Endodermal cell (in vitro differentiated cells): ENCODE measurements around the gene TOP2B. TPM values are rescaled to one million over a fixed set of nuclear protein-coding genes. Genes with fewer than 3 reads are reported as not detected.

Experiments
- DNase-seq: peaks from one replicate; pipeline ENCODE4 v3.0.0-alpha.2; 2017
- H3K27ac ChIP-seq: 2 replicates; pipeline ENCODE4 v1.5.1; 2013; ENCODE audit warnings: mild to moderate bottlenecking, low read depth, low read length, moderate library complexity
- H3K27me3 ChIP-seq: 2 replicates; pipeline ENCODE4 v1.6.1; 2013; ENCODE audit warnings: mild to moderate bottlenecking, low read length, moderate library complexity; ENCODE audit not compliant: insufficient read depth, control insufficient read depth, poor library complexity, severe bottlenecking
- H3K36me3 ChIP-seq: 2 replicates; pipeline ENCODE4 v1.7.0; 2013; ENCODE audit warnings: mild to moderate bottlenecking, low read length, moderate library complexity; ENCODE audit not compliant: control insufficient read depth, insufficient read depth
- H3K4me1 ChIP-seq: one replicate; pipeline ENCODE4 v1.7.0; 2013; ENCODE audit warnings: low read length; ENCODE audit not compliant: control insufficient read depth, insufficient read depth
- H3K4me3 ChIP-seq: 2 replicates; pipeline ENCODE4 v1.5.1; 2013; ENCODE audit warnings: mild to moderate bottlenecking, low read length, moderate library complexity
- H3K9ac ChIP-seq: 2 replicates; pipeline ENCODE4 v1.6.1; 2013; ENCODE audit warnings: mild to moderate bottlenecking, low read length, moderate library complexity; ENCODE audit not compliant: poor library complexity, severe bottlenecking; ENCODE audit errors: extremely low read depth
- H3K9me3 ChIP-seq: 2 replicates; pipeline ENCODE4 v1.6.1; 2013; ENCODE audit warnings: mild to moderate bottlenecking, low read length, moderate library complexity; ENCODE audit not compliant: control insufficient read depth
- H3K27ac Mint-ChIP-seq: 2 replicates; pipeline ENCODE4 v1.8.0; 2020; ENCODE audit warnings: mixed read lengths
- H3K27me3 Mint-ChIP-seq: 2 replicates; pipeline ENCODE4 v1.8.0; 2021; ENCODE audit warnings: mild to moderate bottlenecking, mixed read lengths; ENCODE audit not compliant: insufficient read depth
- H3K36me3 Mint-ChIP-seq: 2 replicates; pipeline ENCODE4 v1.8.0; 2020; ENCODE audit warnings: low read depth, mixed read lengths
- H3K4me1 Mint-ChIP-seq: 2 replicates; pipeline ENCODE4 v1.8.0; 2020; ENCODE audit warnings: mixed read lengths
- H3K4me3 Mint-ChIP-seq: 2 replicates; pipeline ENCODE4 v1.8.0; 2020; ENCODE audit warnings: mild to moderate bottlenecking, moderate library complexity, mixed read lengths
- H3K9me3 Mint-ChIP-seq: 2 replicates; pipeline ENCODE4 v1.8.0; 2020; ENCODE audit warnings: mild to moderate bottlenecking, mixed read lengths
- WGBS, 2 experiments: methylation state at CpG; one replicate each; pipeline versions ENCODE4 v1.1.5 to v1.1.7; 2013; ENCODE audit warnings: missing lambda C conversion rate in 2 of 2, mixed read lengths in 1 of 2; ENCODE audit not compliant: insufficient coverage in 1 of 2, insufficient read length in 1 of 2; 5-methylcytosine and 5-hydroxymethylcytosine counted together
- total RNA-seq, 2 donors: library from RNA; stranded (reverse); fragmentation: NEBNext Ultra II Directional in 1 of 2; extraction: Animal tissue kit (Norgen Biotek cat#: 25700) in 1 of 2; gene quantifications; 2 replicates in 1 of 2; 3 replicates in 1 of 2; pipeline ENCODE4 v1.2.1, GENCODE V29; 2021
- TF ChIP-seq, protein P1 (sequence below): fragments of 200-600 bp; sonication (generic); conservative IDR thresholded peaks from 2 replicates; pipeline ENCODE4 v1.5.0; 2021; ENCODE audit warnings: antibody characterized with exemption, mild to moderate bottlenecking

TOP2B gene
- total RNA-seq, 2 donors from 2014 or later: 182 to 209 TPM

DNA sequence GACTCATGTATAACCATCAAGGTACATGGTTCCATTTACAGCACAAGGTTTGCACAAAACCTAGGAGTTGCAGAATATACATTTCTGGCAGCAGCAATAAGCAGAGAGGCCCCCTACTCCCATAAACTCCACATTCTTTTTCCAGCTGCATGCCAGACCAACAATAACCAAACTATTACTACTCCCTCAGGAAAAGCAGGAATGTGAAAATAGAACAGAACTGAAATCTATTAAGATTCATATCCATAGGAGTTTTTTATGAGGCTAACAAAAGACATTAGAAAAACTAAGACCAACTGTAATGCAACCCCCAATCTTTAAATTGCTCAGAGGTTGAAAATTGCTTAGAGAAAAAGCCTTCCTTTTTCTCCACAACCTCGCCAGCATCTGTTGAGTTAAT, 27.6 kb upstream of the TOP2B start:
- H3K36me3 Mint-ChIP-seq: no peaks in the 10 kb centered on the region
- H3K4me3 Mint-ChIP-seq: no peak overlapping the region
- 75 to 100% methylated on average over 1 of the region's 1 CpG for WGBS, 2 experiments
- peaks cover 4% of the 10 kb centered on the region for H3K4me1 Mint-ChIP-seq
- H3K9me3 Mint-ChIP-seq: no peaks in the 10 kb centered on the region
- Histone ChIP-seq H3K27me3 (no peaks in the 10 kb centered on the region), H3K9me3 (no peaks in the 10 kb centered on the region), H3K4me3 (no peak overlapping the region), H3K4me1 (no peaks in the 10 kb centered on the region), H3K36me3 (no peaks in the 10 kb centered on the region), H3K27ac (no peak overlapping the region), H3K9ac (no peak overlapping the region)
- DNase-seq: no peak
- TF ChIP-seq, protein P1, sequence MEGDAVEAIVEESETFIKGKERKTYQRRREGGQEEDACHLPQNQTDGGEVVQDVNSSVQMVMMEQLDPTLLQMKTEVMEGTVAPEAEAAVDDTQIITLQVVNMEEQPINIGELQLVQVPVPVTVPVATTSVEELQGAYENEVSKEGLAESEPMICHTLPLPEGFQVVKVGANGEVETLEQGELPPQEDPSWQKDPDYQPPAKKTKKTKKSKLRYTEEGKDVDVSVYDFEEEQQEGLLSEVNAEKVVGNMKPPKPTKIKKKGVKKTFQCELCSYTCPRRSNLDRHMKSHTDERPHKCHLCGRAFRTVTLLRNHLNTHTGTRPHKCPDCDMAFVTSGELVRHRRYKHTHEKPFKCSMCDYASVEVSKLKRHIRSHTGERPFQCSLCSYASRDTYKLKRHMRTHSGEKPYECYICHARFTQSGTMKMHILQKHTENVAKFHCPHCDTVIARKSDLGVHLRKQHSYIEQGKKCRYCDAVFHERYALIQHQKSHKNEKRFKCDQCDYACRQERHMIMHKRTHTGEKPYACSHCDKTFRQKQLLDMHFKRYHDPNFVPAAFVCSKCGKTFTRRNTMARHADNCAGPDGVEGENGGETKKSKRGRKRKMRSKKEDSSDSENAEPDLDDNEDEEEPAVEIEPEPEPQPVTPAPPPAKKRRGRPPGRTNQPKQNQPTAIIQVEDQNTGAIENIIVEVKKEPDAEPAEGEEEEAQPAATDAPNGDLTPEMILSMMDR: no peak
- H3K27ac Mint-ChIP-seq: no peak overlapping the region
- H3K27me3 Mint-ChIP-seq: peaks cover under 1% of the 10 kb centered on the region

DNA sequence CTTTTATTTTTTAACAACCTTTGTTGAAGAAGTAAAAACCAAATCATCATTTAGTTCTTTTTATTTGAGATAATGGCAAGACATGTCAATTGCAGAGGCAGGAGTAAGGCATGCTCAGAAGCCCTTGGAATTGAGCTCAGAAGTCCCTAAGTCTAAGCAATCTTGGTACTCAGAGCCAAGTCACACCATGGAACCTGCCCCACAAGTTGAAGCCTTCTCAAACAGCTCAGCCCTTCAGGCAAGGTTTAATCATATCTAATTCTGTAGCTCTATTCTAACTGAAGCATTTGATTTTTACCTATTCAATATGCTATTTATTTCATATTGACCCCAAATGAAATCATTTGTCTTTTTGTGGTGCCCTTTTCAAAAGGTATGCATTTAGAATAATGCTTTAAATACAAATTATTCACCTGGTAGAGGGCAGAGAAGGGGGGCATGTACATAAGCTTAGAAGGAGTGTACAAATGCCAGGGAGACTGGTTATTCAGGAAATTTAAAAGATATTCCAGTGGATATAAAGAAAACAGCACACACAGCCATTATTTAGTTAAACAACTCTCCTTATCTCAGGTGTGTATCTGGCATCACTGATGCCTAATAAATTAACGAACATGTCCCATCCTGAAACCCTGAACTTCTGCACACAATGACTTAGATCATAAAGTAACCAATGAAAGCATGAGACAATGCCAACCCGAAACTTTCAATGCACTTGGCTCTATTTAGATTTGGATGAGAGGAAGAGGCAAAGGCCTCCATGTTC, 26.2 kb upstream of the TOP2B start:
- H3K4me3 ChIP-seq: no peak overlapping the region
- H3K27ac Mint-ChIP-seq: no peak overlapping the region
- H3K4me1 ChIP-seq: no peaks in the 10 kb centered on the region
- no peaks in the 10 kb centered on the region for H3K27me3 Mint-ChIP-seq
- peaks cover 5% of the 10 kb centered on the region for H3K4me1 Mint-ChIP-seq
- H3K27me3 ChIP-seq: no peaks in the 10 kb centered on the region
- no peaks in the 10 kb centered on the region for H3K9me3 Mint-ChIP-seq
- TF ChIP-seq, protein P1: no peak
- no peaks in the 10 kb centered on the region for H3K36me3 ChIP-seq
- no peaks in the 10 kb centered on the region for H3K36me3 Mint-ChIP-seq
- H3K4me3 Mint-ChIP-seq: no peak overlapping the region
- no peak overlapping the region for H3K9ac ChIP-seq
- H3K27ac ChIP-seq: no peak overlapping the region
- 80 to 100% methylated on average over 1 to 2 of the region's 2 CpGs for WGBS, 2 experiments
- no peak for DNase-seq
- H3K9me3 ChIP-seq: no peaks in the 10 kb centered on the region

DNA sequence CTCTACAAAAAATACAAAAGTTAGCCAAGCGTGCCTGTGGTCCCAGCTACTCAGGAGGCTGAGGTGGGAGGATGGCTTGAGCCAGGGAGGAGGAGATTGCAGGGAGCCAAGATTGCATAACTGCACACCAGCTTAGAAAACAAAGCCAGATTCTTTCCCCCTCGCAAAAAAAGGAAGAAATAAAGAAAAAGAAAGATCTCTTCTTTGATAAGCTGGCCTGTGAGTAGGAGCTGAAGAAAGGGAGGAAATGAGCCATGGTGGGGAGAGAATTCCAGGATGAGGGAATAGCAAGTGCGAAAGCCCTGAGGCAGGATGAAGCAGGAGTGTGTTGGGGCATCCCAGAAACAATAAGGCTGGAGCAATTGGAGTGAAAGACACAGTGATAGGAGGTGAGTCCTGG, 24.5 kb upstream of the TOP2B start:
- Mint-ChIP-seq H3K27me3 (no peaks in the 10 kb centered on the region), H3K4me3 (no peak overlapping the region), H3K36me3 (no peaks in the 10 kb centered on the region), H3K9me3 (no peaks in the 10 kb centered on the region), H3K27ac (no peak overlapping the region), H3K4me1 (peaks cover 5% of the 10 kb centered on the region)
- no peak overlapping the region for H3K27ac ChIP-seq
- H3K9me3 ChIP-seq: no peaks in the 10 kb centered on the region
- H3K4me3 ChIP-seq: no peak overlapping the region
- H3K9ac ChIP-seq: no peak overlapping the region
- no peaks in the 10 kb centered on the region for H3K27me3 ChIP-seq
- TF ChIP-seq, protein P1: no peak
- WGBS, 2 experiments: 94% methylated on average over 3 of the region's 3 CpGs; no CpG with 5 or more reads in 1 of the 2 experiments
- no peaks in the 10 kb centered on the region for H3K36me3 ChIP-seq
- no peaks in the 10 kb centered on the region for H3K4me1 ChIP-seq
- DNase-seq: no peak
